Measurements from ENCODE around the gene CDK5R1. TPM values are rescaled to one million over a fixed set of nuclear protein-coding genes. Genes with fewer than 3 reads are reported as not detected.

CDK5R1 gene
- total and polyA plus RNA-seq, 2 donors (not counting 1 experiment from before 2014, with no cell fraction given): 0.33 to 0.56 TPM

- Histone ChIP-seq H3K27ac (ENCODE audit: insufficient read depth, low read length) (no peak overlapping the region), H3K4me3 (replicated peaks in 1 of 4; ENCODE audit: control extremely low read depth in 1 of 4, insufficient read depth in 1 of 4, low read depth in 3 of 4, low read length in 4 of 4) (no peak overlapping the region), H2AFZ (ENCODE audit: low read length) (no peak overlapping the region), H3K9me3 (ENCODE audit: control insufficient read depth, insufficient read depth, low read depth, low read length) (no peaks in the 10 kb centered on the region), H3K4me2 (ENCODE audit: extremely low read depth, insufficient read depth, low read length) (no peak overlapping the region), H3K36me3 (ENCODE audit: control insufficient read depth, insufficient read depth, low read length) (peaks cover 12% of the 10 kb centered on the region), H3K79me2 (ENCODE audit: control insufficient read depth, insufficient read depth, low read length) (no peaks in the 10 kb centered on the region), H4K20me1 (ENCODE audit: control insufficient read depth, extremely low read depth, insufficient read depth, low read length) (peaks cover 1% of the 10 kb centered on the region), H3K9ac (ENCODE audit: insufficient read depth, low read length) (no peak overlapping the region), H3K4me1 (ENCODE audit: control insufficient read depth, extremely low read depth, insufficient read depth, low read length) (no peaks in the 10 kb centered on the region), H3K27me3 (ENCODE audit: control insufficient read depth, insufficient read depth, low read length) (no peaks in the 10 kb centered on the region)
- no peak for TF ChIP-seq EZH2 (IDR thresholded peaks at IDR 0.05; ENCODE audit: low read length, missing control alignments)
- TF ChIP-seq, protein P1, sequence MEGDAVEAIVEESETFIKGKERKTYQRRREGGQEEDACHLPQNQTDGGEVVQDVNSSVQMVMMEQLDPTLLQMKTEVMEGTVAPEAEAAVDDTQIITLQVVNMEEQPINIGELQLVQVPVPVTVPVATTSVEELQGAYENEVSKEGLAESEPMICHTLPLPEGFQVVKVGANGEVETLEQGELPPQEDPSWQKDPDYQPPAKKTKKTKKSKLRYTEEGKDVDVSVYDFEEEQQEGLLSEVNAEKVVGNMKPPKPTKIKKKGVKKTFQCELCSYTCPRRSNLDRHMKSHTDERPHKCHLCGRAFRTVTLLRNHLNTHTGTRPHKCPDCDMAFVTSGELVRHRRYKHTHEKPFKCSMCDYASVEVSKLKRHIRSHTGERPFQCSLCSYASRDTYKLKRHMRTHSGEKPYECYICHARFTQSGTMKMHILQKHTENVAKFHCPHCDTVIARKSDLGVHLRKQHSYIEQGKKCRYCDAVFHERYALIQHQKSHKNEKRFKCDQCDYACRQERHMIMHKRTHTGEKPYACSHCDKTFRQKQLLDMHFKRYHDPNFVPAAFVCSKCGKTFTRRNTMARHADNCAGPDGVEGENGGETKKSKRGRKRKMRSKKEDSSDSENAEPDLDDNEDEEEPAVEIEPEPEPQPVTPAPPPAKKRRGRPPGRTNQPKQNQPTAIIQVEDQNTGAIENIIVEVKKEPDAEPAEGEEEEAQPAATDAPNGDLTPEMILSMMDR (conservative IDR thresholded peaks at IDR 0.05 in 1 of 2, IDR thresholded peaks at IDR 0.05 in 1 of 2; ENCODE audit: low read depth in 1 of 2, low read length in 2 of 2): no peak
- DNase-seq (ENCODE audit: low read depth in 2 of 2): no peak
Observed at GRCh38 chr17:32470405-32471167, 16.2 kb upstream of the CDK5R1 start.

- no peak overlapping the region for H3K27ac ChIP-seq (ENCODE audit: insufficient read depth, low read length)
- H3K4me2 ChIP-seq (ENCODE audit: extremely low read depth, insufficient read depth, low read length): no peak overlapping the region
- TF ChIP-seq, protein P1 (conservative IDR thresholded peaks at IDR 0.05 in 1 of 2, IDR thresholded peaks at IDR 0.05 in 1 of 2; ENCODE audit: low read depth in 1 of 2, low read length in 2 of 2): no peak
- TF ChIP-seq EZH2 (IDR thresholded peaks at IDR 0.05; ENCODE audit: low read length, missing control alignments): no peak
- H3K4me1 ChIP-seq (ENCODE audit: control insufficient read depth, extremely low read depth, insufficient read depth, low read length): no peaks in the 10 kb centered on the region
- H4K20me1 ChIP-seq (ENCODE audit: control insufficient read depth, extremely low read depth, insufficient read depth, low read length): peaks cover 1% of the 10 kb centered on the region
- H3K36me3 ChIP-seq (ENCODE audit: control insufficient read depth, insufficient read depth, low read length): peaks cover 12% of the 10 kb centered on the region
- no peak overlapping the region for H3K9ac ChIP-seq (ENCODE audit: insufficient read depth, low read length)
- H3K4me3 ChIP-seq (replicated peaks in 1 of 4; ENCODE audit: control extremely low read depth in 1 of 4, insufficient read depth in 1 of 4, low read depth in 3 of 4, low read length in 4 of 4): no peak overlapping the region
- no peaks in the 10 kb centered on the region for H3K9me3 ChIP-seq (ENCODE audit: control insufficient read depth, insufficient read depth, low read depth, low read length)
- no peaks in the 10 kb centered on the region for H3K27me3 ChIP-seq (ENCODE audit: control insufficient read depth, insufficient read depth, low read length)
- no peaks in the 10 kb centered on the region for H3K79me2 ChIP-seq (ENCODE audit: control insufficient read depth, insufficient read depth, low read length)
- H2AFZ ChIP-seq (ENCODE audit: low read length): no peak overlapping the region
- no peak for DNase-seq (ENCODE audit: low read depth in 2 of 2)
Observed at GRCh38 chr17:32471652-32472051, 15.1 kb upstream of the CDK5R1 start.

- DNase-seq (ENCODE audit: low read depth in 2 of 2): no peak
- H3K27me3 ChIP-seq (ENCODE audit: control insufficient read depth, insufficient read depth, low read length): no peaks in the 10 kb centered on the region
- no peaks in the 10 kb centered on the region for H3K4me1 ChIP-seq (ENCODE audit: control insufficient read depth, extremely low read depth, insufficient read depth, low read length)
- no peak overlapping the region for H3K9ac ChIP-seq (ENCODE audit: insufficient read depth, low read length)
- no peak overlapping the region for H3K4me2 ChIP-seq (ENCODE audit: extremely low read depth, insufficient read depth, low read length)
- H3K27ac ChIP-seq (ENCODE audit: insufficient read depth, low read length): no peak overlapping the region
- H4K20me1 ChIP-seq (ENCODE audit: control insufficient read depth, extremely low read depth, insufficient read depth, low read length): no peaks in the 10 kb centered on the region
- no peak overlapping the region for H2AFZ ChIP-seq (ENCODE audit: low read length)
- no peak for TF ChIP-seq EZH2 (IDR thresholded peaks at IDR 0.05; ENCODE audit: low read length, missing control alignments)
- TF ChIP-seq, protein P1 (conservative IDR thresholded peaks at IDR 0.05 in 1 of 2, IDR thresholded peaks at IDR 0.05 in 1 of 2; ENCODE audit: low read depth in 1 of 2, low read length in 2 of 2): no peak
- peaks cover 25% of the 10 kb centered on the region for H3K36me3 ChIP-seq (ENCODE audit: control insufficient read depth, insufficient read depth, low read length)
- H3K79me2 ChIP-seq (ENCODE audit: control insufficient read depth, insufficient read depth, low read length): no peaks in the 10 kb centered on the region
- no peak overlapping the region for H3K4me3 ChIP-seq (replicated peaks in 1 of 4; ENCODE audit: control extremely low read depth in 1 of 4, insufficient read depth in 1 of 4, low read depth in 3 of 4, low read length in 4 of 4)
- no peaks in the 10 kb centered on the region for H3K9me3 ChIP-seq (ENCODE audit: control insufficient read depth, insufficient read depth, low read depth, low read length)
Observed at GRCh38 chr17:32475258-32475657, 11.5 kb upstream of the CDK5R1 start.

All from fibroblast of lung (primary cell).